Inflammatory macrophage treated with lipopolysaccharide for 4 hours (primary cell): ENCODE results near the gene CDH1.
"Not testable (repeated sequence)": the region's sequence is repeated elsewhere in the genome, so short reads cannot be mapped to it uniquely, and the experiment has no call there.

ENCODE experiments used
- DNase-seq: peaks from one replicate; pipeline ENCODE4 v3.0.0-alpha.2; 2020

Gene CDH1

DNA sequence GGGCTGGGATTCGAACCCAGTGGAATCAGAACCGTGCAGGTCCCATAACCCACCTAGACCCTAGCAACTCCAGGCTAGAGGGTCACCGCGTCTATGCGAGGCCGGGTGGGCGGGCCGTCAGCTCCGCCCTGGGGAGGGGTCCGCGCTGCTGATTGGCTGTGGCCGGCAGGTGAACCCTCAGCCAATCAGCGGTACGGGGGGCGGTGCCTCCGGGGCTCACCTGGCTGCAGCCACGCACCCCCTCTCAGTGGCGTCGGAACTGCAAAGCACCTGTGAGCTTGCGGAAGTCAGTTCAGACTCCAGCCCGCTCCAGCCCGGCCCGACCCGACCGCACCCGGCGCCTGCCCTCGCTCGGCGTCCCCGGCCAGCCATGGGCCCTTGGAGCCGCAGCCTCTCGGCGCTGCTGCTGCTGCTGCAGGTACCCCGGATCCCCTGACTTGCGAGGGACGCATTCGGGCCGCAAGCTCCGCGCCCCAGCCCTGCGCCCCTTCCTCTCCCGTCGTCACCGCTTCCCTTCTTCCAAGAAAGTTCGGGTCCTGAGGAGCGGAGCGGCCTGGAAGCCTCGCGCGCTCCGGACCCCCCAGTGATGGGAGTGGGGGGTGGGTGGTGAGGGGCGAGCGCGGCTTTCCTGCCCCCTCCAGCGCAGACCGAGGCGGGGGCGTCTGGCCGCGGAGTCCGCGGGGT lies at the start of gene CDH1:
Gene CDH1 (plus strand): TSS at position 247 of the 684 bp plus-strand sequence. CDS start 124 bp downstream, at position 371.
- DNase-seq: no peak

DNA sequence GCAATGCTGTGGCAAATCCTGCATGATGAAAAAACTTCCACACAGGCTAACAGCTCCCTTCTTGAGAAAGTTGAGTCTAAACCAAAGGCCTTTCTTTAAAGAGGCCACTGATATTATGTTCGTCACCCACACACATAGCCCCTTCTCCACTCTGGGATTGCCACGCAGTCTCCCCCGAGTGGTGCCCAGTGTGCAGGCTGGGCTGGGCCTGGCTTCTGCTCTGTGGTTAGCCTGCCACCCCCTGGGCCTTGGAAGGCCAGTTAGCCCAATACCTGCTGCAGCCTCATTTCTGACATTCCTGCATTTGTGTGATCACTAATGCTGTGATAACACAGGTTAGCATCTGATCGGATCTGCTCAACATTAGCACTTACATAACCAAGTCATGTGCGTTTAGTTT lies 47.2 kb upstream of the CDH1 start:
- no peak for DNase-seq

DNA sequence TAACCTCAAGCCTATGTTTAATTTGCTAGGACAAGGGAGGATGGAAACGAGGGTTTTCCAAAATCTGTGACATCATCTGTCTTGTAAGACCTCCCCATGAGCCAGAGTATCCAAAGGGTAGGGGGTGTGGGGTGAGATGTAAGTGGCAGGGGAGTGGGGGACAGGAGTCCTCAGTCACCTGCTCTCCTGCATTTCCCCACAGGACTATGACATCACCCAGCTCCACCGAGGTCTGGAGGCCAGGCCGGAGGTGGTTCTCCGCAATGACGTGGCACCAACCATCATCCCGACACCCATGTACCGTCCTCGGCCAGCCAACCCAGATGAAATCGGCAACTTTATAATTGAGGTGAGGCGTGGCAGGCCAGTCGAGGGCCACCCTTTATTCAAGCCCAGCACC lies 41.5 kb upstream of the CDH1 start:
- no peak for DNase-seq

DNA sequence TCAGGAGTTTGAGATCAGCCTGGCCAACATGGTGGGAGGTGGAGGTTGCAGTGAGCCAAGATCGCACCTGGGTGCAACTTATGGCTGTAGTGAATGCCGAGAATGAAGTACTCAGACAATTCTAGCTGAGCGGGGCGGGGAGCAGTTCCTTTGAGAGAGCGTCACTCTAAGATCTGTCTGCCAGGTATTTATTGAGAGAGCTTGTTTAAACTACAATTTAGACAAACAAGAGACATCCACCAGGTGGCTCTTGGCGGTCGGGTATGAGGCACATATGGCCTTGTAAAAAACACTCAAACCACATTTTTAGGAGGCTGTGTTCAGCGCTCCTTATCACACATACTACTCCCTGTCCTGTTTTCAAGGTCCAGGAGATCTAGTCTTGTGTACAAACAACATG lies 40.6 kb upstream of the CDH1 start:
- DNase-seq: no peak

DNA sequence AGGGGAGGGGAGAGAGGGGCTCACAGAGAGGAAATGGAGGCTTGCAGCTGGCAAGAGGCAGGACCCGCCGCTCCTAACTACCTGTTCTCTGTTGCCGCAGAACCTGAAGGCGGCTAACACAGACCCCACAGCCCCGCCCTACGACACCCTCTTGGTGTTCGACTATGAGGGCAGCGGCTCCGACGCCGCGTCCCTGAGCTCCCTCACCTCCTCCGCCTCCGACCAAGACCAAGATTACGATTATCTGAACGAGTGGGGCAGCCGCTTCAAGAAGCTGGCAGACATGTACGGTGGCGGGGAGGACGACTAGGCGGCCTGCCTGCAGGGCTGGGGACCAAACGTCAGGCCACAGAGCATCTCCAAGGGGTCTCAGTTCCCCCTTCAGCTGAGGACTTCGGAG lies 39.0 kb upstream of the CDH1 start:
- DNase-seq: no peak

DNA sequence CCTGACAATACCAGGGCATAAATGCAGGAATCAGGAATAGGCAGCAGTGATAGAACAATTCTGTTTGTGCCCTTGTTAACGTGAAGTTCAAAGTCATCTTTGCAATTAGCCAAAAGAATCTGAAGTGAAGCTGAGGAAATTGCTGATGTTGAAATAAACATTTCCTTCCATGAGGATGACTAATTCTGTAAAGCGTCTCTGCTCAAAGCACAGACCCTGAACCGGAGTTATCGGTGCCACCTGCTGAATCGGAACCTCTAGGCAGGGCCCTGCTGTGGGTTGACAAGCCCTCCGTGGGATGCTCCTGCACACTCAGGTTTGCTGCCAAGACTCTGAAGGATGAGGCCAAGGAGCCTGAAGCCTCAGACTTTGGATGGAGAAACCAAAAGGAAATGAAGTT lies 37.0 kb upstream of the CDH1 start:
- peak; percentile 66 for DNase-seq

DNA sequence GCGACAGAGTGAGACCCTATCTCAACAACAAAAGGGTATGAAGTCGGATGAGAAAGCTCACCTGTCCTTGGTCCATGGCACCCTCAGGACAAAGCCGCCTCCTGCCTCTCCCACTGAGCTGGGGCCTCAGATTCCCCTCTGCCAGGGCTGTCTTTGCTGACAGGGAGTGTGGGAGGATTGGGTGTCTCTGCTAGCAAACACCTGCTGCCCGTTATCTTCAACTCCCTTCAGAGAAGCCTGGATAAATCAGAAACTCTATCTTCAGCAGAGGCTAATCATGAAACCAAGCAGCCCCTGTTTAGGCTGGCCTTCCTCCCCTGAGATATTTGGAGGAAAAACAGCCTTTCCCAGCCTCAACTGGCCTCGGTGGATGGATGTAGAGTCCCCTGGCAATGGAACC lies 36.3 kb upstream of the CDH1 start:
- DNase-seq: no peak

DNA sequence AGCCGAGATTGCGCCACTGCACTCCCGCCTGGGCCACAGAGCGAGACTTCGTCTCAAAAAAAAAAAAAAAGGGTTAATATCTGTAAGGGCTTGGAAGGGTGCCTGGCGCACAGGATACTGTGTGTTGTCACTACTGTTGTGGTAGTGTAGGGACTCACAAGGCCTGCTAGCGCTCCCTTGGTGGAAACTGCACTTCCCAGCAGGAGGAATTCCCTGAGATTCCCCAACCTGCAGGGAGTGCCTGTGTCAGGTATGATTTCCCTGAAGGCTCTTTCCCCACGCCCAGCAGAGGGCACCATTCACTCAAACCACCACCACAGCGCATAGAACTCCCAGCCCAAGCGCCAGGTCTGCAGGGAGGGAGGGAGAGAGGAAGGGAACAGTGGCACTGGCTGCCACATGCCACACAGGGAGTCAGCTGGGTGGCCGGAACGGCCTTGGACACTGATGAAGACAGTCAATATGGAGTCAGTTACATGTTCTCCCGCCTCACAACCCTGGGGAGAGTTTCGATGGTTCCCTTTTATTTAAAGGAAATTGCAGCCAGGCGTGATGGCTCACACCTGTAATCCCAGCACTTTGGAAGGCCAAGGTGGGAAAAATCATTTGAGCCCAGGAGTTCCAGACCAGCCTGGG lies 32.7 kb upstream of the CDH1 start:
- DNase-seq: peak; percentile 65

DNA sequence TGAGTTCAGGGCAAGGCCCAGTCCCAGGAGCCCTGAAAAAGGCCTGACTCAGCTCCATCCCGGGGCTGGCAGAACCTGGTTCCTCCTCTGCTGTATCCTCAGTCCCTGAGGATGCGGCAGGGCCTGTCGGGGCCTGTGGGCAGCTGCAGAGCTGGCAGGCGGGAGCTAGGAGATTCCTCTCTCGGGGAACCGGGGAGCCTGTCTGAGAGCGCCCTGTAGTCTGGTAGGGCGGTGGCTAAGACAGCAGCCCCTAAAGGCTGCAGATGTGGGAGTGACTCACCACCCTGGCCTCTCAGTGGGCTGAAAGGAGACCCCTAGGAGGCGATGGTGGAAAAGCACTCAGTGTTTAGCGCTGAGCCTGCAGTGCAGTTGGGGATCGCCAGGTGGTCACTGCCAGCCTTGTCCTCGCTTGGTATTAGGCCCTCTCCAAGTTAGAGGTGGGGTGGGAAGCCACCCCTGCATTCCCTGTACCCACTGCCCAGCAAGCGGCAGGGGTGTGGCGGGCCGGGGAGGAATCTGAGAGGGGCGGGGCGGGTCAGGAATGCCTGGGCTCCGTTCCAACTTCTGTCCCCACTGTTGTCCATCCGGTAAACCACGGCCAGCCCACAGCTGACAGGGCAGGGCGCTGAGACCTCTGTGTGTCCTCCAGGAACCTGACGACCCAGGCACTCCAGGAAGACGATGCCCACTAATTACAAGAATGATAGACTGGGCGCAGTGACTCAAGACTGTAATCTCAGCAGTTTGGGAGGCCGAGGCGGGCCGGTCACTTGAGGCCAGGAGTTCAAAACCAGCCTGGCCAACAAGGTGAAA lies 29.5 kb upstream of the CDH1 start:
- DNase-seq: no peak

DNA sequence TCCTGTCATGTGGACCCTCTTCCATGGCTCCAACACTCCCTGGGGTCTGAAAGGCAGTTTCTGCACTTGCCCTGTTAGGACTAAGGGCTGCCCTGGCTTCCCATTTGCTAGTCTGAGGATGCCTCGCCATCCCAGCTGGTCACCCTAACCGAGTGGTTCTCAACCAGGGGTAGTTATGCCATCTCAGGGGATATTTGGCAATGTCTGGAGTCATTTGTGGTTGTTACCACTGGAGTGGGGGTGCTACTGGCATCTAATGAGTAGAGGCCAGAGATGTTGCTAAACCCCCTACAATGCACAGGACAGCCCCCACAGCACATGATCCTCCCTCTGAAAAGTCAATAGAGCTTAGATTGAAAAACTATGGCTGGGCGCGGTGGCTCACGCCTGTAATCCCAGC lies 26.9 kb upstream of the CDH1 start:
- DNase-seq: peak; percentile 65

DNA sequence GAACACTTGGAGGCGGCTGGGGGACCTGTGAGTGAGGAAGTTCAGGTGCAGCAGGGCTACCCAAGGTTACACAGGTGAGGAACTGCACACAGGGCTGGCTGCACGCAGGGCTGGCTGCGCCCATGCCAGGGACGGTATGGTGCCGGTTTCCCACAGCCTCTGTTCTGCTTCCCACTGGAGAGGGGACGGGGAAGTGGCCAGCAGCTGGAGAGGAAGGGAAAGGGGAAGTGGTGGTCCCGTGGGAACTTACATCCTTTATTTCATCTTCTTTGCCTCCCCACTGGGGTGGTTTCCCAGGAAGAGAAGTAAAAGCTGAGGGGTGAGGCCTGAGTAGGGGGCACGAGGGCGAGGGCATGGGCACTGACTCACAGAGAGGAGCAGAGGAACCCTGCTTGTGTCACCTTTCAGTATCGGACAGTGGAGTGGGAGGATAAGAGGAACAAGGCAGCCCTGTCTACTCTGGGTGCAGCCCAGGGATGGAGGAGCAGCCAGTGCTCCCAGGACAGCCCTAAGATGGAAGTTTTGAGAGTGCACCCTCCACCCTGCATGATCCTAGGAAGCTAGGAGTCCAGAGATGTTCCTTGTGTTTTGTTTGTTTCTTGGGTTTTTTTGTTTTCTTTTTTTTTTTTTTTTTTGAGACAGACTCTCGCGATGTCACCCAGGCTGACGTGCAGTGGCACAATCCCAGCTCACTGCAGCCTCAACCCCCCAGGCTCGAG lies 25.5 kb upstream of the CDH1 start:
- DNase-seq: peak; percentile 98

DNA sequence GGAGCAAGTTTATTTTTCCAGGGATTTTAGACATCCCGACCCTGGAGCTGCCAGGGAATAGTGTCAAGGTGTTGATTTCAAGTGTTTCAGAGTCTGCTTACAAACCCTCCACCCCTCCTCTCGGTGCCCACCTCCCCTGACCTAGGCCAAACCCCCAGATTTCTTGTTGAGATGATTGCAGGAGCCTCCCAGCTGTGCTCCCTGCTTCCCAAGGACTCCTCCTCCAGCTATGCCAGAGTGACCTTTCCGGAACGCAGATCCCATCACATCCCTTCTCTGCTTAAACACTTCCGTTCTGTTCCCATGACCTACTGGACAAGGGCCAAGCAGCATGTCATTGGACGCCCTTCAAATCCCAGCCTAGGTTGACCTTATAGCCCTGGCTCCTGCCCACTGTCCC lies 23.7 kb upstream of the CDH1 start:
- DNase-seq: no peak

DNA sequence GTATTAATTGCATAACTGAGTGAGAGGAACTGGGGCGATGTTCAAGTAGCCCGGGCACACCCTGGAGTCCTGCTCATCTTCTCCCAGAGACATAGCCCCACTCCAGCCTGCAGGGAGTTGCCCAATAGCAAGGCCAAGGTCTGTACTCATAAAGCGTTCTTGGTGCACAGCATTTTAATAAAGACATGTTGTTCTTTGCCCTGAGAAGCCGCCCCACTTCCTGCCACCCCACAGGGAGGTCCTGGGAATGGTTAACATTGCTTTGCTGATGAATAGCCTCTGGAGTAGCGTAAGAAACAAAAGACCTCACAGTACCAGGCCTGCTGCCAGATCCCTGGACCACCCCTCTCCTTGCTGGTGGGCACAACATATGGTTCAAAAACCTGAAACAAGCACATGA lies 21.6 kb upstream of the CDH1 start:
- peak; percentile 36 for DNase-seq

DNA sequence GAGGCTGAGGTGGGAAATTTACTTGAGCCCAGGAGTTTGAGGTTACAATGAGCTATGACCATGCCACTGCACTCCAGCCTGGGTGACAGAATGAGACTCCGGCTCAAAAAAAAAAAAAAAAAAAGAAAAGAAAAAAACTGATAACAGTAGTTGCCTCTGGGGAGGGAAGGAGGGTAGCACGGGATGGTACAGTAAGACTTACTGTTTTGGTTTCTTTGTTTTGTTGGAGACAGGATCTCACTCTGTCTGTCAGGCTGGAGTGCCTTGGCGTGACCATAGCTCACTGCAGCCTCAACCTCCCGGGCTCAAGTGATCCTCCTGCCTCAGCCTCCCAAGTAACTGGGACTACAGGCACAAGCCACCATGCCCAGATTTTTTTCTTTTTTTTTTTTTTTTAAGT lies 20.6 kb upstream of the CDH1 start:
- DNase-seq: not testable (repeated sequence)

DNA sequence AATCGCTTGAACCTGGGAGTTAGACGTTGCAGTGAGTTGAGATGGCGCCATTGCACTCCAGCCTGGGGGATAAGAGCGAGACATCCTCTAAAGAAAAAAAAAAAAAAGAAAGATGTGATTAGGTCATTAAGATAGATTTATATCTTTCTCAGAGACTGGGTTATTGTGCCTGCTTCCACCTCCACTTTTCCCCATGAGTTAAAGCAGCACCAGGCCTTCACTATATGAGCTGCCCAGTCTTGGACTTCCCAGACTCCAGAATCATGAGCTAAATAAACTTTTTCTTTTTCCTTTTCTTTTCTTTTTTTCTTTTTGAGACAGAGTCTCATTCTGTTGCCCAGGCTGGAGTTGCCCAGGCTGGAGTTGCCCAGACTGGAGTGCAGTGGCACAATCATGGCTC lies 19.4 kb upstream of the CDH1 start:
- DNase-seq: no peak

DNA sequence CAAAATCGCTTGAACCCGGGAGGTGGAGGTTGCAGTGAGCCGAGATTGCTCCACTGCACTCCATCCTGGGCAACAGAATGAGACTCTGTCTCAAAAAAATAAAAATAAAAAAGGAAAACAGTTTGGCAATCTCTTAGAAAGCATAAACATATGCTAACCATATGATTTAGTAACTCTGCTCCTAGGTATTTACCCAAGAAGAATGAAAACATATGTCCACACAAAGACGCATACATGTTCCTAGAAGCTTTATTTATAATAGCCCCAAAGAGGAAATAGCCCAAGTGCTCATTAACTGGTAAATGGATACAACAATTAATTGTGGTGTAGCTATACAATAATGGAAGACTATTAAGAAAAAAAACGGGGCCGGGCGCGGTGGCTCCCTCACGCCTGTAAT lies 18.5 kb upstream of the CDH1 start:
- no peak for DNase-seq

DNA sequence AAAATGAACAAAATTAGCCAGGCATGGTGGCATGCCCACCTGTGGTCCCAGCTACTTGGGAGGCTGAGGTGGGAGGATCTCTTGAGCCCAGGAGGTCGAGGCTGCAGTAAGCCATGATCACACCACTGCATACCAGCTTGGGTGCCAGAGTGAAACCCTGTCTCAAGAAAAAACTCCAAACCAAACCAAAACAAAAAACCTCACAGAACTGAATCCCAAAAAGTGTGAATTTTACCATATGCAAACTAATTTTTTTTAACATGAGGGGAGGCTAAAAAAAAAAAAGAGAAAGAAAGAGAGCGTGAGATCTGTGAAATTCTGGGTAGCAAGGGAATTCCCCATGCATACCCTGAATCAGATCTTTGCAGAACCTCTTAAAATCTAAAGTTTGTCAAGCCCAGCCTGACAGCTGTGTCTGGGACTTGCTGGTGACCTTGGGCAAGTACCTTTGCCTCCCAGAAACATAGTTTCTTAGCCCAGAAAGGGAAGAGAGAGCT lies 17.1 kb upstream of the CDH1 start:
- DNase-seq: peak; percentile 50

DNA sequence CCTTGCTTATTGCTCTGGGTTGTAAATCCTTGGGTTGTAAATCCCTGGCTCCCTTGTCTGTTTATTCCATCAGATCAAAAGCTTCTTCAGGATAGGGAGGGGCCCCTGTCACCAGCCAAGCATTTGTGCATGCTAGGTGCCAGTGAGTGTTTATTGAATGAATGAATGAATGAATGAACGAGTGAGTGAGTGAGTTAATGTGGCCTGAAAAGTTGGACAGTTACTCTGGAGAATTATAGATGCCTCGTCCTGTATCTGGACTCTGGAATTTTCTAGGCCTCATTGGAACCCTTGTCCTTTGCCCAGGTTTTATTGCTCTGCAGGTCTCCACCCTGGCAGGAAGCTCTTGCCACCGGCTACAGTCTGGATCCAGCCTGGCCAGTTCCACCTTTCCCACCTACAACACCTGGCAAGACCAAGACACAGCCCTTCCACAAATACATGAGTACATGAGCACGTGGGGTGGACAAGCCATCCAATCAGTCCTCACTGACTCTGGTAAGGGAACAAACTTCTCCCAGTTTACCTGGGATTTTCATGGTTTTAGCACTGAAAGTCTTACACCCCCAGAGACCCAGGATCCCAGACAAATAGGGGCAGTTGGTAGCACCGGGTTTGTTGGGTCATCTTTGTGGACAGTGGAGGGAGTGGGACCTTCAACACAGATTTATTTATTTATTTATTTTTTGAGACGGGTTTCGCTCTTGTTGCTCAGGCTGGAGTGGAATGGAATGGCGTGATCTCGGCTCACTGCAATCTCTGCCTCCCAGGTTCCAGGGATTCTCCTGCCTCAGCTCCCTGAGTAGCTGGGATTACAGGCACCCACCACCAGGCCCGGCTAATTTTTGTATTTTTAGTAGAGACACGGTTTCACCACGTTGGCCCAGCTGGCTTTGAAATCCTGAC lies 14.7 kb upstream of the CDH1 start:
- no peak for DNase-seq

DNA sequence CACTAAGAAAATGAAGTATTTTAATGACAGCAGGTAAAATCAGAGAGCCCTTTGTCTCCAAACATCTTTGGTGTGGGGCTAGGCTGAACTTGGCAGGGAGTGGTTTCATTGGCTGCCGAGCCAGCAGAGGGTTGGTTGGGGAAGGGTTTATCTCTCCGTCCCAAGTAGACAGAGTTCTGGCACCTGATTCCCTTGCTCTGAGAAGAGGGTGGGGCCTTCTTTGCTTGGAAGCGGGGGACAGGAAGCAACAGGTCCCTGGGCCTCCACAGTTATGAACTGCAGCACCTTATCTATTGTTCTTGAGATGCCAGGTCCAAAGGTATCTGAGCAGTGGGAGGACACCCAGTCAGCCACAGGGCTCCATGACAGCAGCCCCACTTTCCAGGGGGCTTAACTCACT lies 12.3 kb upstream of the CDH1 start:
- no peak for DNase-seq

DNA sequence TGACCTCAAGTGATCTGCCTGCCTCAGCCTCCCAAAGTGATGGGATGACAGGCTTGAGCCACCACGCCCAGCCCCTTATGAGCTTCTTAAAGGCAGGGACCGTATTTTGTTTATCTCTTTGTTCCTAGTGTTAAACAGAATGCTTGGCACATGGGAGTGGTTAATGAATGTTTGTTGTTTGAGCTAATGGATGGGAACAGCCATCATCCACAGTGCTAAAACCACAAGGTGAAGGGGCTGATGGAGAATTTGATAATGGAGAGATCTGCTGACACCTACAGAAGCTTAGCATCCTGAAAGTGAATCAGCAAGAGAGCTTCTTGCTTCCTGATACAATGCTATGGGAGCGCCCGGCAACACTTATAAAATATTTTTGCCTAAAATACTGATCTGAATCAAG lies 8.6 kb upstream of the CDH1 start:
- DNase-seq: no peak

DNA sequence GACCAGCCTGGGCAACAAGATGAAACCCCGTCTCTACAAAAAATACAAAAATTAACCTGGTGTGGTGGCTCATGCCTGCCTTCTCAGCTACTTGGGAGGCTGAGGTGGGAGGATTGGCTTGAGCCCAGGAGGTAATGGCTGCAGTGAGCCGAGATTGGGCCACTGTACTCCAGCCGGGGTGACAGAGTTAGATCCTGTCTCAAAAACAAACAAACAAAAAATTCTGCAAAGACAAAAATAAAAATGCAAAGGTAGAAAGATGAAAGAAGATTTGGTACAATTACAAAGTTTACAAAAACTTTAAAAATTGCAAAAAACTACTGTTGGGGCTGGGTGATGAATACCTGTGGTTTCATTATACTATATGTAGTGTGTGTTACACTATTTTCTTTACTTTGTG lies 5.5 kb upstream of the CDH1 start:
- no peak for DNase-seq

DNA sequence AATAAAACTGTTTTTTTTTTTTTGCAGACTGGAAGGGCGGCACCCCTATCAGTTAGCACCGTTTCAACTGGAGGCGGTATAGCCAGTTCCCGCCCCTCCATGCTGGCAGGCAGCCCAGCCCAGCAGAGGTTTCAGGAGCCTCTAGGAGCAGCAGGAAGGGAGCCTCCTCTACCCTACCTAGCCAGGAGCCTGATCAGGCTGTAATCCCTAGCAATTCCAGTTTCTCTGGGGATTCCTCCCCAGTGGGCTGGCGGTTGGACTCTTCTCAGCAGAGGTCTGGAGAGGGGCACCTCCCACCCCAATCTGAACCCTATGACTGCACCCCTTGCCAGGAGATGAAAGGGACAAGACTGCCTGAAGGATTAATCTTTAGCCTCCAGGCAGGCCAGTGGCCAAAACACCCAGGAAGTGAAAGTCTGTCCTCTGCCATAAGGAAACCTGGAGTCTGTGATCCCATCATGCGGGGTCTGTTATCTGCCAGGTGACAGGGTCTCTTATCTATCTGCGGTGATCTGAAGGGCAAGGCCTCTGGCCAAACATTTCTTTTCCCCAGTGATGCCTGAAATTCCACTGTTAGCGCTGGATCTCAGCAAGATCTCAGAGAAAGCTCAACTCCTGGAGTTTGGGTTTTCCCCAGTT lies 4.9 kb upstream of the CDH1 start:
- DNase-seq: no peak
